ENCODE data around the gene COMMD1. TPM values are rescaled to one million over a fixed set of nuclear protein-coding genes. Genes with fewer than 3 reads are reported as not detected.

Gene COMMD1
- total and polyA plus RNA-seq, 2 experiments from 2014 or later = 30.5 to 71.1 TPM

DNA sequence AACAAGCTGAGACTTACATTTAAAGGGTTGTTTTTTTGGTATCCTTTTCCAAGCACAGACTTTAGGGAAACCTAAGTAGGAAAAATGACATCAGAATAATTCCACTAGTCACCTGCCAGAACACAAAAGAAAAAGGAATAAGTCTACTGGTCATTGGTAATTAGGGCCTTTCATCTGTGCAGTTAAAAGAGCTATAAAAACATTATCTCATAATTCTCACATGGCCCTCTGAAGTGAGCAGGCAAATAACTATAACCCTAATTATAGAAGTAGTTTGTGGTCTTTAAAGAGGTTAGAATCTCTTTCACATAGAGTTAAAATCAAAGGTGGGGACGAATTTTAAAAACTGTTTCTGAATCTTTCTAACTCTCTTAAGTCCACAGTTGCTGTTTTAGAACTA is 179.3 kb downstream of the COMMD1 start:
- WGBS (ENCODE audit: low lambda C conversion rate, missing lambda C conversion rate) = 73% methylated on average over 1 of the region's 1 CpG
- Histone ChIP-seq H3K9me3 (ENCODE audit: low read depth) (no peaks in the 10 kb centered on the region), H3K4me1 (ENCODE audit: insufficient read depth) (no peaks in the 10 kb centered on the region), H3K79me2 (no peaks in the 10 kb centered on the region), H2AFZ (no peak overlapping the region), H3K4me2 (no peak overlapping the region), H3K36me3 (replicated peaks; ENCODE audit: insufficient read depth, low read depth) (no peaks in the 10 kb centered on the region), H4K20me1 (ENCODE audit: insufficient read depth, poor library complexity, severe bottlenecking) (no peaks in the 10 kb centered on the region), H3K27ac (no peak overlapping the region), H3K27me3 (no peaks in the 10 kb centered on the region), H3K9me2 (replicated peaks; ENCODE audit: insufficient read depth) (no peaks in the 10 kb centered on the region), H3K4me3 (no peak overlapping the region)
- no peak for TF ChIP-seq EZH2 (IDR thresholded peaks at IDR 0.05; ENCODE audit: borderline replicate concordance)
- TF ChIP-seq EZH2phosphoT487 (IDR thresholded peaks at IDR 0.05; ENCODE audit: low read depth, severe bottlenecking, unreplicated experiment) = no peak
- TF ChIP-seq, protein P1, sequence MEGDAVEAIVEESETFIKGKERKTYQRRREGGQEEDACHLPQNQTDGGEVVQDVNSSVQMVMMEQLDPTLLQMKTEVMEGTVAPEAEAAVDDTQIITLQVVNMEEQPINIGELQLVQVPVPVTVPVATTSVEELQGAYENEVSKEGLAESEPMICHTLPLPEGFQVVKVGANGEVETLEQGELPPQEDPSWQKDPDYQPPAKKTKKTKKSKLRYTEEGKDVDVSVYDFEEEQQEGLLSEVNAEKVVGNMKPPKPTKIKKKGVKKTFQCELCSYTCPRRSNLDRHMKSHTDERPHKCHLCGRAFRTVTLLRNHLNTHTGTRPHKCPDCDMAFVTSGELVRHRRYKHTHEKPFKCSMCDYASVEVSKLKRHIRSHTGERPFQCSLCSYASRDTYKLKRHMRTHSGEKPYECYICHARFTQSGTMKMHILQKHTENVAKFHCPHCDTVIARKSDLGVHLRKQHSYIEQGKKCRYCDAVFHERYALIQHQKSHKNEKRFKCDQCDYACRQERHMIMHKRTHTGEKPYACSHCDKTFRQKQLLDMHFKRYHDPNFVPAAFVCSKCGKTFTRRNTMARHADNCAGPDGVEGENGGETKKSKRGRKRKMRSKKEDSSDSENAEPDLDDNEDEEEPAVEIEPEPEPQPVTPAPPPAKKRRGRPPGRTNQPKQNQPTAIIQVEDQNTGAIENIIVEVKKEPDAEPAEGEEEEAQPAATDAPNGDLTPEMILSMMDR (IDR thresholded peaks at IDR 0.05; ENCODE audit: poor library complexity) = no peak
- DNase-seq (ENCODE audit: low spot score) = no peak

DNA sequence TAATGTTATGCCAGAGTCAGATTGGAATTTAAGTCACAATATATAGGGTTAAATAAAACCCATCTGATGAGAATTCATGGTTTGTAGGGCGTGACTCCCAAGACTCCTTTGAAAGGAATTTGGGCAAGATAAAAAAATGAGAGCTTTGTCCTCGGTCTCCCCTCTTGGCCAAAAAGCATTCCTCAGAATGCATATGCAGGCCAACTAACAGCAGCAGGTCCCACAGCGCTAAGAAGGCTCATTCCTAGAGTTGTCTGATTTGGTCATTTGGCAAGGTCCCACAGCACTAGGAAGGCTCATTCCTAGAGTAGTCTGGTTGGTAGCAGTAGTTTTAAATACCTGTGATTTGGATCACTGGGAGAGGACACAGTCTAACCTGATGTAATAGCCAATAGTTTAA is 184.2 kb downstream of the COMMD1 start:
- TF ChIP-seq EZH2 (IDR thresholded peaks at IDR 0.05; ENCODE audit: borderline replicate concordance) (no peak), EZH2phosphoT487 (IDR thresholded peaks at IDR 0.05; ENCODE audit: low read depth, severe bottlenecking, unreplicated experiment) (no peak)
- TF ChIP-seq, protein P1 (IDR thresholded peaks at IDR 0.05; ENCODE audit: poor library complexity) = no peak
- Histone ChIP-seq H3K9me3 (ENCODE audit: low read depth) (no peaks in the 10 kb centered on the region), H3K27ac (no peak overlapping the region), H3K4me2 (no peak overlapping the region), H3K36me3 (replicated peaks; ENCODE audit: insufficient read depth, low read depth) (no peaks in the 10 kb centered on the region), H3K9me2 (replicated peaks; ENCODE audit: insufficient read depth) (no peaks in the 10 kb centered on the region), H3K79me2 (no peaks in the 10 kb centered on the region), H4K20me1 (ENCODE audit: insufficient read depth, poor library complexity, severe bottlenecking) (no peaks in the 10 kb centered on the region), H2AFZ (no peak overlapping the region), H3K27me3 (no peaks in the 10 kb centered on the region), H3K4me3 (no peak overlapping the region), H3K4me1 (ENCODE audit: insufficient read depth) (no peaks in the 10 kb centered on the region)
- no peak for DNase-seq (ENCODE audit: low spot score)
- 97% methylated on average over 3 of the region's 3 CpGs for WGBS (ENCODE audit: low lambda C conversion rate, missing lambda C conversion rate)

DNA sequence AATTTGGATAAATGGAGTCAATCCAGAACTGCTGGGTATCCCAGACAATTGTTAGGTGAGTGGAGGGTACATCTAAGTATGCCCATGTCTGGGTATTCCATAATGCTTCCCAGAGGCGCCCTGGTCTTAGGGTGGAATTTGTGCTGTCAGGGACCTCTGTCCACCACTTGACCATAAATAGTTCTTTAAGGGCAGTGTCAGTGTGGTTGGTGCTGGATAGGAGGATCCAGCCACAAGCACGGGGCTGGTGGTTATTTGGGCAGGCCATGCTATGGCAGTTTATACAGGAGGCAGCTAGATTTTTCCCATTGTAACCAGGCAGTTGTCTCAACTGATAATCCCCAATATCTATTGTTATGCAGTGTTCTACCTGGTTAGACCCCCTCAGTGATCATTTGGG is 186.0 kb downstream of the COMMD1 start:
- H3K27me3 ChIP-seq = no peaks in the 10 kb centered on the region
- WGBS (ENCODE audit: low lambda C conversion rate, missing lambda C conversion rate) = 100% methylated on average over 2 of the region's 2 CpGs
- TF ChIP-seq EZH2 (IDR thresholded peaks at IDR 0.05; ENCODE audit: borderline replicate concordance) = no peak
- TF ChIP-seq EZH2phosphoT487 (IDR thresholded peaks at IDR 0.05; ENCODE audit: low read depth, severe bottlenecking, unreplicated experiment) = no peak
- TF ChIP-seq, protein P1 (IDR thresholded peaks at IDR 0.05; ENCODE audit: poor library complexity) = no peak

DNA sequence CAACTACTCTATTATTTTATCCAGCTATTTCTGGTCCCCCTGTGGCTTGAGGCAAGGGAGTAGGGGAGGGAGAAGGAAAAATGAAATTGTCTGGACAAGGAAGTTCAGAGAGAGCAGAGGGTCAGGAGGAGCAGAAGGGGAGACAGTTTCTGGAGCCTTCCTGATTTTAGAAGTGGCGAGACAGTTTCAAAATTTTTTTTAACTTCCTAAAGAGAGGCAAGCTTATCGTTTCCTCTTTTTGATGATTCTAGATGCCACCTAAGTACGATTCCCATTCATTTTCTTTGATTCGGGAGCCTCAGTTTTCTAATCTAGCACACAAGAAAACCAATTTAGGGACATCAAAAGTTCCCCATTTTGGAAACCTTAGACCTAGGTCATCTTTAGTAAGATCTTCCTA is 193.6 kb downstream of the COMMD1 start:
- Histone ChIP-seq H3K79me2 (no peaks in the 10 kb centered on the region), H3K4me3 (no peak overlapping the region), H2AFZ (no peak overlapping the region), H3K27me3 (no peaks in the 10 kb centered on the region), H3K9me3 (ENCODE audit: low read depth) (no peaks in the 10 kb centered on the region), H3K9me2 (replicated peaks; ENCODE audit: insufficient read depth) (no peaks in the 10 kb centered on the region), H3K27ac (no peak overlapping the region), H3K4me2 (no peak overlapping the region), H3K36me3 (replicated peaks; ENCODE audit: insufficient read depth, low read depth) (no peaks in the 10 kb centered on the region), H4K20me1 (ENCODE audit: insufficient read depth, poor library complexity, severe bottlenecking) (no peaks in the 10 kb centered on the region), H3K4me1 (ENCODE audit: insufficient read depth) (no peaks in the 10 kb centered on the region)
- DNase-seq (ENCODE audit: low spot score) = no peak
- TF ChIP-seq, protein P1 (IDR thresholded peaks at IDR 0.05; ENCODE audit: poor library complexity) = no peak
- TF ChIP-seq EZH2 (IDR thresholded peaks at IDR 0.05; ENCODE audit: borderline replicate concordance) (no peak), EZH2phosphoT487 (IDR thresholded peaks at IDR 0.05; ENCODE audit: low read depth, severe bottlenecking, unreplicated experiment) (no peak)
- WGBS (ENCODE audit: low lambda C conversion rate, missing lambda C conversion rate) = 91% methylated on average over 4 of the region's 4 CpGs

More for the DNA sequence above, 186.0 kb downstream of the COMMD1 start:
- DNase-seq (ENCODE audit: low spot score) = no peak
- Histone ChIP-seq H3K9me2 (replicated peaks; ENCODE audit: insufficient read depth) (no peaks in the 10 kb centered on the region), H3K4me3 (no peak overlapping the region), H3K27ac (no peak overlapping the region), H4K20me1 (ENCODE audit: insufficient read depth, poor library complexity, severe bottlenecking) (no peaks in the 10 kb centered on the region), H3K9me3 (ENCODE audit: low read depth) (no peaks in the 10 kb centered on the region), H3K79me2 (no peaks in the 10 kb centered on the region), H3K4me1 (ENCODE audit: insufficient read depth) (no peaks in the 10 kb centered on the region), H2AFZ (no peak overlapping the region), H3K36me3 (replicated peaks; ENCODE audit: insufficient read depth, low read depth) (no peaks in the 10 kb centered on the region), H3K4me2 (no peak overlapping the region)

All from hepatocyte (in vitro differentiated cells).